Body of pancreas (tissue), 4 donors: ENCODE results near the gene HMX1. TPM values are rescaled to one million over a fixed set of nuclear protein-coding genes. Genes with fewer than 3 reads are reported as not detected.
A peak's percentile ranks its signal among the peaks of the same experiment; 100 is the strongest.

Experiments
- ATAC-seq: fragments of 150-250 bp; one replicate; pipeline ENCODE4 v1.9.1; 2016
- DNase-seq, 4 donors: peaks; one replicate each; pipeline ENCODE4 v3.0.0-alpha.2; 2019
- H3K27ac ChIP-seq, 4 donors: fragments of 200-600 bp; sonication (generic); 1 replicate in 3 of 4; 2 replicates in 1 of 4; pipeline versions ENCODE4 v1.5.1 to v1.6.1; 2016 to 2019; ENCODE audit warnings: mild to moderate bottlenecking in 1 of 4, mixed read lengths in 1 of 4, moderate library complexity in 1 of 4
- H3K27me3 ChIP-seq, 2 donors: fragments of 200-600 bp; sonication (generic); one replicate each; pipeline ENCODE4 v1.6.0; 2016; ENCODE audit warnings: mild to moderate bottlenecking in 1 of 2
- H3K36me3 ChIP-seq, 2 donors: fragments of 200-600 bp; sonication (generic); replicated peaks in 1 of 2; 2 replicates each; pipeline ENCODE4 v1.5.1; 2016; ENCODE audit warnings: low read depth in 2 of 2; ENCODE audit not compliant: insufficient read depth in 1 of 2
- H3K4me1 ChIP-seq: fragments of 200-600 bp; sonication (generic); one replicate; pipeline ENCODE4 v1.6.0; 2016
- H3K4me3 ChIP-seq, 2 donors: fragments of 200-600 bp; sonication (generic); 1 replicate in 1 of 2; 2 replicates in 1 of 2; pipeline ENCODE4 v1.5.1; 2016 to 2019
- H3K9me3 ChIP-seq, 3 donors: fragments of 200-600 bp; sonication (generic); 1 replicate in 2 of 3; 2 replicates in 1 of 3; pipeline ENCODE4 v1.5.1; 2016
- POLR2A ChIP-seq, 3 donors: fragments of 450-650 bp; IDR thresholded peaks; one replicate each; pipeline ENCODE4 v1.6.1; 2016; ENCODE audit warnings: antibody characterized with exemption in 3 of 3, mild to moderate bottlenecking in 2 of 3
- whole genome bisulfite sequencing, 2 donors: methylation state at CpG; one replicate each; pipeline ENCODE4 v1.1.5; 2017; 5-methylcytosine and 5-hydroxymethylcytosine counted together
- intact Hi-C: fragments of 100-400 bp; cut with DNase I; formaldehyde crosslinking; loops from one replicate; pipeline ENCODE4 v1.15.1; 2023
- total RNA-seq, 2 donors: library from RNA; depleted of rRNA; stranded (reverse); fragments of >200 nt; gene quantifications; one replicate each; pipeline ENCODE4 v1.1.0, GENCODE V29; 2016
- TF ChIP-seq, protein P1 (sequence below), 7 experiments: fragments of 450-650 bp in 4 of 7; fragments of 200-600 bp in 3 of 7; sonication (generic) in 3 of 7; IDR thresholded peaks; one replicate each; pipeline ENCODE4 v1.5.1; 2016 to 2019; ENCODE audit warnings: antibody characterized with exemption in 7 of 7

HMX1 gene
- not detected for total RNA-seq

DNA sequence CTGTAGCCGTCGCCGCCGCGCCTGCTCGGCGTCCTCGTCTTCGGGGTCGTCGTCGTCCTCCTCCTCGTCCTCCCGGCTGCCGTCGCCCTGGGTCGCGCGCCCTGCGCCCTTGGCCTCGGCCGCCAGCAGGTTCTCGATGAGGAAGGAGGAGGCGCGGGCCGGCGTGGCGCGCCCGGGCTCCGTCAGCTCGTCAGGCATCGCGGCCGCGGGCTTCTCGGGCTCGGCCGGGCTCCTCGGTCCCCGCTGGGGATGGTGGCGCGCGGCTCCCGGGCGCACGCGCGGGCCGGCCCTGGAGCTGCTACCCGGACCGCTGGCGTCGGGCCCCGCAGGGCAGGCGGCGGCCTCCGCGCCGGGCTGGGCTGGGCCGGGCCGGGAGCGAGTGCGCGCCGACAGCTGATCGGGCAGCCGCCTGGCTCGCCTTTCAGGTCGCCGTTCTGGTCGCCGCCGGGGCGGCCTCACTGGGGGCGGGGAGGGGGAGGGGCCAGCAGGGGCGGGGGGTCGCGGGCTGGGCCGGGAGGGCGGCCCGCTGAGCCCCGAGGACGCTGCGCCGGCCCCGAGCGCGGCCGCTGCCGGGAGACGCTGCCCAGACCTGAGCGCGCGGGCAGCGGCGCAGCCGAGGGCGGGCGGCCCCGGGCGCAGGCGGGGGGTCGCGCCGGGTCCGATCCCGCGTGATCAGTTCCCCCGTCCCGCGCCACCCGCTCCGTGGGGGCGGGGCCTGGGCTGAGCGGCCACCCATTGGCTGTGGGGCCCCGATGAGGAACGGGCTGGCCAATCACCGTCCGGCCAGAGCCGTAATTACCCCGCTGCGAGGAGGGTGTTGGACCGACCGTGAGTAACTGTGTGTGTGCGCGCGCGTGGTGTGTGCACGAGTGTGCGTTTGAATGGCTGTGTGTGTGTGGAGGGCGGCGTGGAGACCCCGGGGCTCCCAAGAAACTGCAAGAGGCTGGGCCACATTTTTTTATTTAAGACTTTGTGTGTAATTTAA lies at the start of gene HMX1:
Gene HMX1, minus strand, starts transcription at position 423 of the 985 bp plus-strand sequence. Its CDS starts 225 bp downstream, at position 198.
- no peak for ATAC-seq
- no peak within 1 kb of the TSS for H3K4me3 ChIP-seq
- H3K36me3 ChIP-seq, result no peaks in the 10 kb centered on the region
- H3K9me3 ChIP-seq, result no peaks in the 10 kb centered on the region
- intact Hi-C loops, result no loop called here
- 1% methylated on average over 13 to 109 of the region's 134 CpGs for WGBS, 2 donors
- H3K27ac ChIP-seq, result no peak within 1 kb of the TSS
- peaks cover 12% of the 10 kb centered on the region for H3K4me1 ChIP-seq
- no peak for TF ChIP-seq POLR2A (IDR thresholded peaks at IDR 0.05)
- H3K27me3 ChIP-seq, result peaks cover 0 to 27% of the 10 kb centered on the region in 2 donors
- DNase-seq, result no peak

DNA sequence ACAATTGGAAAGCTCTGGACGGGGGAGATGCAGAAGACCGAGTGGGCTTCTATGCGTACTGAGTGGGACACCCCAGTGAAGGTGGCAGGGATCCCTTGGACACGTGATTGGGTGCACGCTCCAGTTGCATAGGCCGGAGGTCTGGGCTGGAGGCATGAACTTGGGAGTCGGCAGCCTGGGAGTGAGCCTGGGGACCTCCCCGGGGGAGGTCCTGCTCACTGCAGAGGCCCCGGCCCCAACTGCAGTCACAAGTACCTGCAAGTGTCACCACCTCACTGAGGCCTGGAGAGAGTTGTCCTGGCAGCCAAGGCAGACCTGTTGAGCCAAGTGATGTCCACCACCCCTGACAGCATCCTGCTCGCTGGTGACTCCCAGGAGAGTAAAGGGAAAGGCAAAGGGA lies 49.3 kb upstream of the HMX1 start:
- peak in 2 of 4 donors; percentile 3 to 8 for DNase-seq

DNA sequence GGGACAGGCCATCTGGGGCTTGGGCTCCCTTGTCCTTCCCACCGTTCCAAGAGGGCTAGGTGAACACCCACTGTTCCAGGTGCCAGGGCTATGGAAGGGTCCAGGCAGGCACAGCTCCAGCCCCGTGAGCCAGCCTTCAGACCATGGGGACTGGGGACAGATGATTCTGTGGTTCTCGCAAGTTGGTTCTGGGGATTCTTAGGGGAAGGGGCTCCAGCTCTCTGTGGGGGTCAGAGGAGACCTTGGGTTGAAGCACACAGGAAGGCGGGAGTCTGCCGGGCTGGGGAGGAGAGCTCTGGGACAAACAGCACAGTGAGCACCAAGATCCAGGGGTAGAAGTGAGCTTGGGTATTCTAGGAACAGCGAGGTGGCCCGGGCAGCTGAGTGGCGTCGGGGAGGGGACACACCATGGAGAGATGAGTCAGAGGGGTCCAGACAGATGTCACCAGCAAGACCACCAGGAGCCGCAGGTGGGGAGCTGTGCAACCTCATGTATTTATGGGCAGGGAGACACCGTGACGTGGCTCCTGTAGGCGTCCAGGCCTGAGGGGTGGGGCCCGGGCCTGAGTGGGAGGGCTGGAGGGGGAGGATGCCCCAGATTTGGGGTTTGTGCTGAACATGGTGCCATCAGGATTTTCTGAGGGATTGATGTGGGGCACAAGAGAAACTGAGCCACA lies 48.8 kb upstream of the HMX1 start:
- Histone ChIP-seq H3K27ac (no peak overlapping the region), H3K9me3 (no peaks in the 10 kb centered on the region), H3K27me3 (peaks cover 0 to 5% of the 10 kb centered on the region in 2 donors), H3K36me3 (no peaks in the 10 kb centered on the region), H3K4me3 (no peak overlapping the region), H3K4me1 (no peaks in the 10 kb centered on the region)
- 50 to 57% methylated on average over 7 to 14 of the region's 14 CpGs for WGBS, 2 donors
- DNase-seq, result peak in 2 of 4 donors; percentile 7 to 8
- ATAC-seq, result no peak
- TF ChIP-seq, protein P1, sequence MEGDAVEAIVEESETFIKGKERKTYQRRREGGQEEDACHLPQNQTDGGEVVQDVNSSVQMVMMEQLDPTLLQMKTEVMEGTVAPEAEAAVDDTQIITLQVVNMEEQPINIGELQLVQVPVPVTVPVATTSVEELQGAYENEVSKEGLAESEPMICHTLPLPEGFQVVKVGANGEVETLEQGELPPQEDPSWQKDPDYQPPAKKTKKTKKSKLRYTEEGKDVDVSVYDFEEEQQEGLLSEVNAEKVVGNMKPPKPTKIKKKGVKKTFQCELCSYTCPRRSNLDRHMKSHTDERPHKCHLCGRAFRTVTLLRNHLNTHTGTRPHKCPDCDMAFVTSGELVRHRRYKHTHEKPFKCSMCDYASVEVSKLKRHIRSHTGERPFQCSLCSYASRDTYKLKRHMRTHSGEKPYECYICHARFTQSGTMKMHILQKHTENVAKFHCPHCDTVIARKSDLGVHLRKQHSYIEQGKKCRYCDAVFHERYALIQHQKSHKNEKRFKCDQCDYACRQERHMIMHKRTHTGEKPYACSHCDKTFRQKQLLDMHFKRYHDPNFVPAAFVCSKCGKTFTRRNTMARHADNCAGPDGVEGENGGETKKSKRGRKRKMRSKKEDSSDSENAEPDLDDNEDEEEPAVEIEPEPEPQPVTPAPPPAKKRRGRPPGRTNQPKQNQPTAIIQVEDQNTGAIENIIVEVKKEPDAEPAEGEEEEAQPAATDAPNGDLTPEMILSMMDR (IDR thresholded peaks at IDR 0.05), result no peak
- TF ChIP-seq POLR2A (IDR thresholded peaks at IDR 0.05), result no peak
- intact Hi-C loops, result no loop called here

More for the DNA sequence above, 49.3 kb upstream of the HMX1 start:
- TF ChIP-seq POLR2A (IDR thresholded peaks at IDR 0.05), result no peak
- TF ChIP-seq, protein P1 (IDR thresholded peaks at IDR 0.05), result no peak
- intact Hi-C loops, result no loop called here
- no peak for ATAC-seq
- no peak overlapping the region for H3K4me3 ChIP-seq
- H3K9me3 ChIP-seq, result no peaks in the 10 kb centered on the region
- H3K36me3 ChIP-seq, result no peaks in the 10 kb centered on the region
- H3K27ac ChIP-seq, result no peak overlapping the region
- H3K27me3 ChIP-seq, result peaks cover 0 to 5% of the 10 kb centered on the region in 2 donors
- no peaks in the 10 kb centered on the region for H3K4me1 ChIP-seq
- WGBS, 2 donors, result 71 to 74% methylated on average over 10 of the region's 10 CpGs

DNA sequence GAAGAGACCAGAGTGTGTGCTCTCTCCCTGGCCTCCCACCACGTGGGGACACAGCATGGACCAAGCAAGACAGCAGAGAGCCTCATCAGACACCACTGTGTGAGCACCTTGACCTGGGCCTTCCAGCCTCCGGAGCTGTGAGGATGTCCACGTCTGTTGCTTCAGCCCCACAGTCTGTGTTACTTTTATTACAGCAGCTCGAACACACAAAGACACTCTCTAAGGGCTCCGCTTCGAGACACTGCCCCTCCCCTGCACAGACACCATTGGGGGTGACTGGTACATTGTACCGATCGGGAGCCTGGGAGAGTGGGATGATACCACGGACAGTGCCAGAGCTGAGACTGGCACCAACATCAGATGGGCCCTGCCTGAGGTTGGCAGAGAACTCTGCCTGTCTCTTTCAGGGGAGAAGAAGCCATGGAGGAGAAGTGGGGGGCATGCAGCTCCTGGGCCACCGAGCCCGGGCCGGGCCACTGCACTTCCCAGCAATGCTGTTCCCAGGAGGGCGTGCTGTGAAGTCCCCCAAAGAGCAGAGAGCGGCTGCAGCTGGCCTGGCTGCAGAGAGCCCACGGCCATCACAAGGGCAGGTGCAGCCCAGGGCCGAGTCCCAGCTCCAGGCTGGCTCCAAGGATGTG lies 48.1 kb upstream of the HMX1 start:
- no peak for TF ChIP-seq POLR2A (IDR thresholded peaks at IDR 0.05)
- TF ChIP-seq, protein P1 (IDR thresholded peaks at IDR 0.05), result no peak
- Histone ChIP-seq H3K36me3 (no peaks in the 10 kb centered on the region), H3K4me1 (no peaks in the 10 kb centered on the region), H3K4me3 (no peak overlapping the region), H3K9me3 (no peaks in the 10 kb centered on the region), H3K27ac (no peak overlapping the region), H3K27me3 (peaks cover 0 to 5% of the 10 kb centered on the region in 2 donors)
- 50 to 53% methylated on average over 7 to 14 of the region's 16 CpGs for WGBS, 2 donors
- intact Hi-C loops, result loop anchor here (10.0 kb wide), 1 partner anchor 315 kb away; no protein-coding TSS in a partner anchor
- DNase-seq, result peak in 2 of 4 donors; percentile 3 to 5
- no peak for ATAC-seq
